ENCODE results near the gene CDYL. TPM values are rescaled to one million over a fixed set of nuclear protein-coding genes. Genes with fewer than 3 reads are reported as not detected.

Gene CDYL
- total RNA-seq, 4 donors from 2014 or later, result 41.9 to 52.3 (median 45.7) TPM

DNA sequence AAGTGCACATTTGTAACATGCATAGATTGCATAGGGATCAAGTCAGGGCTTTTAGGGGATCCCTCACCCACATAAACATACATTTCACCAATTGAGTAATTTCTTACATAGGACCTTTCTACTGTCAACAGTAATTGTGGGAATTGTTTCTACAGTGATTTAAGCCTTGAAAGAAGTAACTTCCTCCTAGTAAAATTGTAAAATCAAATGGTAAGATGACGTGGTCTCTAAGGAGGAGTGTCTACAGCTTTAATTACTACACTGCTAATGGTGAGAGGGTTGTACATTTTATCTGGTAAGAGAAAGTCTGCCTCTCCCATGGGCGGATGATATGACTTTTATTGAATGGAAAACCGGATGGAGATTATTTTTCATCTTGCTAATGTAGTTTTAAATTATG is 129.6 kb downstream of the CDYL start:
- TF ChIP-seq EP300 (IDR thresholded peaks at IDR 0.05) (no peak), POLR2A (IDR thresholded peaks at IDR 0.05; ENCODE audit: low read depth) (no peak), POLR2AphosphoS5 (IDR thresholded peaks at IDR 0.05) (no peak)
- TF ChIP-seq, protein P1, sequence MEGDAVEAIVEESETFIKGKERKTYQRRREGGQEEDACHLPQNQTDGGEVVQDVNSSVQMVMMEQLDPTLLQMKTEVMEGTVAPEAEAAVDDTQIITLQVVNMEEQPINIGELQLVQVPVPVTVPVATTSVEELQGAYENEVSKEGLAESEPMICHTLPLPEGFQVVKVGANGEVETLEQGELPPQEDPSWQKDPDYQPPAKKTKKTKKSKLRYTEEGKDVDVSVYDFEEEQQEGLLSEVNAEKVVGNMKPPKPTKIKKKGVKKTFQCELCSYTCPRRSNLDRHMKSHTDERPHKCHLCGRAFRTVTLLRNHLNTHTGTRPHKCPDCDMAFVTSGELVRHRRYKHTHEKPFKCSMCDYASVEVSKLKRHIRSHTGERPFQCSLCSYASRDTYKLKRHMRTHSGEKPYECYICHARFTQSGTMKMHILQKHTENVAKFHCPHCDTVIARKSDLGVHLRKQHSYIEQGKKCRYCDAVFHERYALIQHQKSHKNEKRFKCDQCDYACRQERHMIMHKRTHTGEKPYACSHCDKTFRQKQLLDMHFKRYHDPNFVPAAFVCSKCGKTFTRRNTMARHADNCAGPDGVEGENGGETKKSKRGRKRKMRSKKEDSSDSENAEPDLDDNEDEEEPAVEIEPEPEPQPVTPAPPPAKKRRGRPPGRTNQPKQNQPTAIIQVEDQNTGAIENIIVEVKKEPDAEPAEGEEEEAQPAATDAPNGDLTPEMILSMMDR (IDR thresholded peaks at IDR 0.05), result no peak
- intact Hi-C loops (cut with DNase I), result no loop called here
- WGBS, result 86% methylated on average over 3 of the region's 3 CpGs
- peaks cover 0 to 20% (median 7%) of the 10 kb centered on the region in 4 donors for H3K36me3 ChIP-seq
- H3K4me1 ChIP-seq, result peaks cover 8 to 25% (median 11%) of the 10 kb centered on the region in 4 donors
- H3K27me3 ChIP-seq, result no peaks in the 10 kb centered on the region
- no peak for DNase-seq (ENCODE audit: extremely low spot score)
- no peak overlapping the region for H3K4me3 ChIP-seq
- no peaks in the 10 kb centered on the region for H3K9me3 ChIP-seq
- H3K27ac ChIP-seq (replicated peaks in 1 of 4), result no peak overlapping the region

GRCh38 chr6:4906293-4907276 is 130.4 kb downstream of the CDYL start:
- H3K27ac ChIP-seq (replicated peaks in 1 of 4), result no peak overlapping the region

GRCh38 chr6:4907602-4908001 is 131.4 kb downstream of the CDYL start:
- H3K27me3 ChIP-seq, result no peaks in the 10 kb centered on the region
- no peak for TF ChIP-seq EP300 (IDR thresholded peaks at IDR 0.05)
- TF ChIP-seq, protein P1 (IDR thresholded peaks at IDR 0.05), result no peak
- TF ChIP-seq POLR2A (IDR thresholded peaks at IDR 0.05; ENCODE audit: low read depth), result no peak
- TF ChIP-seq POLR2AphosphoS5 (IDR thresholded peaks at IDR 0.05), result no peak
- H3K4me1 ChIP-seq, result peaks cover 8 to 25% (median 11%) of the 10 kb centered on the region in 4 donors
- H3K4me3 ChIP-seq, result no peak overlapping the region
- no peaks in the 10 kb centered on the region for H3K9me3 ChIP-seq
- intact Hi-C loops (cut with DNase I), result no loop called here
- WGBS, result 93% methylated on average over 6 of the region's 6 CpGs
- no peak overlapping the region for H3K27ac ChIP-seq (replicated peaks in 1 of 4)
- H3K36me3 ChIP-seq, result peaks cover 0 to 14% (median 2%) of the 10 kb centered on the region in 4 donors
- DNase-seq (ENCODE audit: extremely low spot score), result no peak

More at GRCh38 chr6:4906293-4907276, 130.4 kb downstream of the CDYL start:
- H3K36me3 ChIP-seq, result peaks cover 0 to 20% (median 6%) of the 10 kb centered on the region in 4 donors
- H3K4me3 ChIP-seq, result no peak overlapping the region
- TF ChIP-seq EP300 (IDR thresholded peaks at IDR 0.05), result no peak
- TF ChIP-seq POLR2AphosphoS5 (IDR thresholded peaks at IDR 0.05), result no peak
- TF ChIP-seq POLR2A (IDR thresholded peaks at IDR 0.05; ENCODE audit: low read depth), result no peak
- TF ChIP-seq, protein P1 (IDR thresholded peaks at IDR 0.05), result no peak
- H3K4me1 ChIP-seq, result peaks cover 8 to 25% (median 11%) of the 10 kb centered on the region in 4 donors
- no peaks in the 10 kb centered on the region for H3K9me3 ChIP-seq
- DNase-seq (ENCODE audit: extremely low spot score), result peak; percentile 74
- no peaks in the 10 kb centered on the region for H3K27me3 ChIP-seq
- 82% methylated on average over 11 of the region's 11 CpGs for WGBS
- intact Hi-C loops (cut with DNase I), result no loop called here

DNA sequence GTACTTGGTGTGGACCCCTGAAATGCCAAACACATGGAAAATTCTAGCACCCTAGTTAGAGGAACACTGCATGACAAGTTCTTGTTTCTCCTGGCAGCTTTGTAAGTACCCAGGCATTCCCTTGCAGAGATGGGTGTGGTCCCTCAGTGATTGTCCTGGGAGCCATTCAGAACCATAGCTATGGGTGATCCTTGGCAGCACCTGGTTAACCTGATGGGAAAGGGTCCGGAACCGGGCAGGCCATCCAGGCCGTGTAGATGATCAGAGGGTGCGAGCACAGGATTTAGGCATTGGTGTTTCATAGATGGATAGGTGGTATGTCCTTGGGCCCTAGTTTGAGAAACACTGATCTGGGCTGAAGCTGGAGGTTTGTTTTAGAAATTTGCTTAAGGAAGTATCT is 131.9 kb downstream of the CDYL start:
- peak; percentile 81 for DNase-seq (ENCODE audit: extremely low spot score)
- TF ChIP-seq, protein P1 (IDR thresholded peaks at IDR 0.05), result no peak
- TF ChIP-seq POLR2AphosphoS5 (IDR thresholded peaks at IDR 0.05), result no peak
- TF ChIP-seq EP300 (IDR thresholded peaks at IDR 0.05), result no peak
- no peak for TF ChIP-seq POLR2A (IDR thresholded peaks at IDR 0.05; ENCODE audit: low read depth)
- H3K4me1 ChIP-seq, result peaks cover 8 to 25% (median 15%) of the 10 kb centered on the region in 4 donors
- no peak overlapping the region for H3K27ac ChIP-seq (replicated peaks in 1 of 4)
- H3K4me3 ChIP-seq, result no peak overlapping the region
- H3K27me3 ChIP-seq, result no peaks in the 10 kb centered on the region
- WGBS, result 100% methylated on average over 1 of the region's 4 CpGs
- H3K9me3 ChIP-seq, result no peaks in the 10 kb centered on the region
- intact Hi-C loops (cut with DNase I), result no loop called here
- H3K36me3 ChIP-seq, result peaks cover 0 to 13% (median 0%) of the 10 kb centered on the region in 4 donors
